ELF-1 (cell line): ENCODE measurements around the gene TBC1D21.

Source experiments
- DNase-seq: peaks from one replicate; pipeline ENCODE4 v3.0.0-alpha.2; 2016; ENCODE audit warnings: low read depth, low spot score

The TBC1D21 gene

DNA sequence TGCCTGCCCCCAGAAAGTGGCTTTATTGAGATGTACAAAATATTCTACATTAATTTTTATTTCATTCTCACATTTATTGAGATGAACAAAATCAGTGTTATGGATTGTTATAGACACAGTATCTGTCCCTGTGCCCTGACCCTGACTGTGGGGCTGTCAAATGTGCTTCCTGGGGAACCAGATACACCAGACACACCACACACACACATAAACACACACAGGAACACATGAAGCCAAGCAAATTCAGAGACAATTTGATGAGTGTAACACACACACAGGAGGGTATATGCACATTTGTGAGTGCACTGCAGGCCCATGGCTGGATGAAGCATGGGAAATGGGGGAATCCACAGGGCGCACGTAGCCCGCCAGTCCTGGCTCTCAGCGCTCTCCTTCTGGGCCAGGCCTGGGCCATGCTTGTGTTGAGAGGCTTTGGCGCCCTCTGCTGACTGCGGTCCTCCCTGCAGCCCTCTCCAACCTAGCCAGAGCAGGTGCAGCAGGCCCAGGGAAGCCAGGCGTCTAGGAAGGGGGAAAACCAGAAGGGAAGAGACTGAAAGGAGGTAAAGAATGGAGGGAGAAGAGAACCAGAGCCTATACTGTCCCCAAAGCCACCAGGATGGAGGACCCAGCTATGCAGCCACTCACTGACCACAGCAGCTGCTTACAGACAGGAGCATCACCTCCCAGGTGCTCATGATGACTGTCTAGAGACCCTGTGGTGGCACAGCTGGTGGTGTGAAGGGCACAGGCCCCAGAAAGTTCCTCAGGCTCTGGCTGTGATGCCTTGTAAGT is 34.9 kb downstream of the TBC1D21 start:
- peak; percentile 89 for DNase-seq

- no peak for DNase-seq
Measured at GRCh38 chr15:73908822-73909122, 35.4 kb downstream of the TBC1D21 start.

DNA sequence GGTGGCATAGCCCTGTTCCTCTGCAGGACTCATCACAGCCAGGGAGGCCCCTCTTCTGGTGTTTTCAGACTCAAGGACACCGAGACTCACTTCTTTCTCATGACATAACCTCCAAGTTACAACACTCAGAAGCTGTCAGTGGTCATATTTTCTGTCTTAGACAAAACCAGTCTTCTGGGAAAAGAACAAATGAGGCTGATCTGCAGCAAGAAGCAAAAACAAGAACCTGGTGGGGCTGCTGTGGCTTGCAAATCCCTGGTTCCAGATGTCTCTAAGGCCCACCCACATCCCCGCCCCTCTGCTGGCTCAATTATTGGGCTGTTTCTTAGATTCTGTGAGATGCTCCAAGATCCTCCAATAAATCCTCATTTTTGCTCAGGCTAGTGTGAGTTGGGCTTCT is 36.3 kb downstream of the TBC1D21 start:
- DNase-seq = no peak

- DNase-seq = no peak
Measured at GRCh38 chr15:73910522-73911303, 37.3 kb downstream of the TBC1D21 start.

GRCh38 chr15:73912030-73912596 is 38.7 kb downstream of the TBC1D21 start:
- no peak for DNase-seq

DNA sequence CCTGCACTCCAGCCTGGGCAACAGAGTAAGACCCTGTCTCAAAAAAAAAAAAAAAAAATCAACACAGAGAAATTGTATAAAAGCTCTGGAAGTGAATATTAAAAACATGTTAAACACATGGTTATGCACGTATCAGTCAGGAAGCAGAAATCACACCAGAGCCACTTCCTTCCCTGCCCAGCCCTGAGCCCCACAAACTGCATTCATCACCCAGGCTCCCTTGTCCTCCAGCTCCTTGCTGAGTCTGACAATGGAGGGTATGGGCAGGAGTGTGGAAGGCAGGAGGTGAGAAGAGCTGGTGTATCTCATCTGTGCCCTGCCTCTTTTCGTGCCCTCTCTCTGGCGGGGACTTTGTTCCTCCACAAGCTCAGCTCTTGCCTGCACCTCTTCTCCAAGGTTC is 40.8 kb downstream of the TBC1D21 start:
- DNase-seq = no peak

DNA sequence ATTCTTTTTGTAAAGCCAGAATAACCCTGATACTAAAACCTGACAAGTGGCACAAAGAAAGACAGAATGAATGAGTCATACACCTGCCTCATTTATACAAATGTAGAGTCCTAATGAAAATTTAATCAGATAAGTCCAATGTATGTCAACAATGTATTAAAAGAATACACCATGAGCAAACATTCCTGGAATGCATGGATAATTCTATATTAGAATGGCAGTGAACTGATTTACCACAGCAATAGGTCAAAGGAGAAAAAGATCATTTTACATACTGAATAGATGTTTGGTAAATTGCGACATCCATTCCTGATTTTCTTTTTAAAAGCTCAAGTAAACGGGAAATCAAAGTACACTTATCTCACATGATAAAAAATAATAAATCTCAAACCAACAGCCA is 41.7 kb downstream of the TBC1D21 start:
- DNase-seq = no peak

GRCh38 chr15:73918784-73919183 is 45.4 kb downstream of the TBC1D21 start:
- no peak for DNase-seq

- no peak for DNase-seq
Measured at GRCh38 chr15:73919706-73920105, 46.3 kb downstream of the TBC1D21 start.

GRCh38 chr15:73921254-73921925 is 48.0 kb downstream of the TBC1D21 start:
- DNase-seq = no peak

DNA sequence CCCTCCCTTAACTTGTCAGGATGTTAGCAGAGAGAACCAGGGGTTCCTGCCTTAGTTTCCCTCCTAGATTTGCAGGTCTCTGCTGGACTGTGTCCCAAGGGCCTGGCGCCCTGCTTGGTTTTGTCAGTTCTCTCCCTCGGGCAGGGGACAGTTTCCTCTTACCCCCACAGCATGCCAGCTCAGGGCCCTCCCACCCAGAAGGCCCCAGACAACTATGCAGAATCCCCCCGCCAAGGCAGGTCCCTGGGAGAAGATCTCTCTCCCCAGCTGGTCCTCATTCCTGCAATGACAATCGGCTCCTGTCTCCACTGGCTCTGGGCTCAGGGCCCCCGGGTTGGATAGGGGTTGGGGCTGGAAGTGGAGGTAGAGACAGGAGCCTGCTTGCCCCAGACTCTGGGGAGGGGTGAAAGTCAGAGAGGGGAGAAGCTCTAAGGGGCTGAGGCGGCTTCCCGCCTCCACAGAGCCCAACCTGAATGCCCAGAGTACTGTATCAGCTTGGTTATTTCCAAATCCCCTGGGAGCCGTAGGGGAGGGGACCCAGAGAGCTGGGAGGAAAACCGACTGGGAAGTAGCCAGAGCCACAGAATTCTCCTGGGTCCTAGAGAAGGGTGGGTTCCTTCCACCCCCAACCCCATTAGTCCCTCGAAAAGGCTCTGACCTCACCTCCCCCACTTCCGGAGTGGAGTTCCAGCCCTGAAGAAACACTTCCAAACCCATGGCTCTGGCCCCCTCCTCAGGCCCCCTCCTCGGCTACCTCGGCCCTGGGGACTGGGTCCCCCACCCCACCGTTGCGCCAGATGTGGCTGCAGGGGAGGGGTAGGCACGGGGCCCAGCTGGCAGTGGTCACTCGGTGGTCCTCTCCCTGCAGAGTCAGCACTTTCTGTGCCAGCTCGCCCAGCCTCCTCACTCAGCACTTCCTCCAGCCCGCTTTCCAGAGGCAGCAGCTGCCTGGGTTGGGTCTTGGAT is 49.1 kb downstream of the TBC1D21 start:
- peak; percentile 76 for DNase-seq

DNA sequence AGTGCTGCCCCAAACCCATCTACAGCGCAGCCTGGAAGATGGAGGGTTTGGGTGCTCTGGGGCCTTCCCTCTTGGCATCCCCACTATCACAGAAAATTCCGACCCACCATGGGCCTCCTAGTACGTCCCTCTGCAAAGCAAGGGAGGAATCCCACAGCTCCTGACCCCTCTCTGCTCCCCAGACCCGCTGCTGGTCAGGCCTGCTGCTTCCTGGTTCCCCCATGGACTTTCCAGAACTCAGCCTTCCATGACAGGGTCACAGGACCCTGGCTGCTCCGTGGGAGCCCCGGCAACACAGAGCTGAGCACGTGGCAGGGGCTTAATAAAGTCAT is 49.8 kb downstream of the TBC1D21 start:
- DNase-seq = no peak

DNA sequence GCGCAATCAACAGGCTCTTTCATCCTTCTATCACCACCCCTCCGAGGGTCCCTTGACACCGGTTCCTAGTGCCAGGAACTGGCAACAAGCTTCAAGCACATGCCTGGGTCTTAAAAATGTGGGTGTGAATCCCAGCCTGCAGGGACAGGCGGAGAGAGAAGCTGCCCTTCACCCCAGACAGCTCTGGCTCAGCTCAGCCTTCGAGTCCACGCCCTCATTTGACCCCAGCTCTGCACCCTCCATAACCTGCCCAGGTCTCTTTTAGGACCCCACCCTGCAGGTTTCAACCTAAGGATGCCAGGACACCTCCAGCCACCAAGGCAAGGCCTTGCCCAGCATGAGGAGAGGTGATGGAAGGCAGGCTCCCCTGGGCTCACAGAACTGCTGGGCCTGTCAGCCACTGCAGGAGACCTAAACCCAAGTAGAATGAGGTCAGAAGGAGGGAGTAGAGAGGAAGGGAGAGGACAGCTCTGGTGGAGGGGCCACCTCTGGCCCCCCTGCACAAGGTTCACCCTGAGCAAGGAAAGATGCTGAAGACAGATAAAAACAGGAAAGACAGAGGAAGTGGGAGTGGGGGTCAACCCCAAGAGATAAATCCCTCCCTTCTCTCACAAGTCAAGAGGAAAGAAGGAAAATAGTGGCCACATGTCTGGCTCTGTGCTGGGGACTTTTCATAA is 50.3 kb downstream of the TBC1D21 start:
- DNase-seq = peak; percentile 17

DNA sequence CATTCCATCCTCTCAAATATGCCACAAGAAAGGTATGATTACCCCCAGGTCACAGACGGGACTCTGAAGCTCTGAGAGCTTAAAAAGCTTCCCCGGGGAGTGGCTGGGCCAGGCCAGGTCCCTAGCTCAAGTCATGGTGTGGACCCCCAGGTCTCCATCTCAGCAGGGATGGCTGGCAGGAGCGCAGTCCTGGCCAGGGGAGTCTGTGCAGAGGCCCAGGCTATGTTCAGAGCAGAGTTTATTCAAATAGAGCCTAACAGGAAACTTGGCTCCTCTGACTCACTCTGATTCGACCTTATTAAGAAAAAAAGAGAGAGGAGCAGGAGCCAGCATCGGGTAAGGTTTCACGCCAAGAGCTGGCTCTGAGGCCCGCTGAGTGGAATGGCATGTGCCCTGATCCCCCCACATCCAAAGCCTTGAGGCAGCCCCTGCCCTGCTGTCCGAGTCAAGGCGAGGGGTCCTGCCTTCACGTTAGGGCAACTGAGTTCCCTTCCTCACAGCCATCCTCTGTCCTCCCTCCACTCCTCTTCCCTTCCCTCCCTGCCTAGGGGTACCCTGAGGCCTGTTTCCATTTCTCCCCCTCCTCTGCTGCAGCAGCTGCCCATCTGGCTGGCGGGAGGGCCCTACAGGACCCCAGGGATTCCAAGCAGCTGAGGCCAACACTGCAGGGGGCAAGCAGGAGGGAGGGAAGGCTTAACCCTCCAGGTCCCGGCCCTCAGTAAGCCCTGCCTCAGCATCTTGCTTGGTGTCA is 51.0 kb downstream of the TBC1D21 start:
- peak; percentile 40 for DNase-seq

GRCh38 chr15:73925848-73926218 is 52.5 kb downstream of the TBC1D21 start:
- no peak for DNase-seq

GRCh38 chr15:73926219-73927002 is 53.0 kb downstream of the TBC1D21 start, which contains the start of gene LOXL1:
Gene LOXL1, plus strand, starts transcription at chr15:73926462. Its CDS starts 322 bp downstream, at chr15:73926784.
- peak; percentile 86 for DNase-seq

- peak; percentile 63 for DNase-seq
Measured at GRCh38 chr15:73927003-73927475, 53.7 kb downstream of the TBC1D21 start.

DNA sequence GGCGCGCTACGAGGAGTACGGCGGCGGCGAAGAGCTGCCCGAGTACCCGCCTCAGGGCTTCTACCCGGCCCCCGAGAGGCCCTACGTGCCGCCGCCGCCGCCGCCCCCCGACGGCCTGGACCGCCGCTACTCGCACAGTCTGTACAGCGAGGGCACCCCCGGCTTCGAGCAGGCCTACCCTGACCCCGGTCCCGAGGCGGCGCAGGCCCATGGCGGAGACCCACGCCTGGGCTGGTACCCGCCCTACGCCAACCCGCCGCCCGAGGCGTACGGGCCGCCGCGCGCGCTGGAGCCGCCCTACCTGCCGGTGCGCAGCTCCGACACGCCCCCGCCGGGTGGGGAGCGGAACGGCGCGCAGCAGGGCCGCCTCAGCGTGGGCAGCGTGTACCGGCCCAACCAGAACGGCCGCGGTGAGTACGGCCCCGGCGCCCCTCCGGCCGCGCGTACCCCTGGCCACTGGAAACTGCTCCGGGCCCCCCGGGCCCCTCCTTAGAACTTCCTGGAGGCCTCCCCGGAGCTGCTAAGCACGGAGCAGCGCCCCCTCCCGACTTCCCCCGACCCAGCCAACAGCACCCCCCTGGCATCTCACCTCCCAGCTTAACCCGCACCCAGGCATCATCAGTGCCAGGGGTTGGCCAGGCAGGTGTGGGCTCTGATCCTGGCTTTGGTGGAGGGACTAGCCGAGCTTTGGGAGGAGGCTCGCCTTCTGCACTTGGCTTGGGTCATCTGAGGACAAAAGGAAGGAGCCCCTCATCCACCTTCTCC is 54.3 kb downstream of the TBC1D21 start:
- peak; percentile 74 for DNase-seq
